ENCODE data around the gene NAP1L1.

- TF ChIP-seq EZH2 (IDR thresholded peaks at IDR 0.05; ENCODE audit: borderline replicate concordance, low read length), result no peak
- TF ChIP-seq, protein P1, sequence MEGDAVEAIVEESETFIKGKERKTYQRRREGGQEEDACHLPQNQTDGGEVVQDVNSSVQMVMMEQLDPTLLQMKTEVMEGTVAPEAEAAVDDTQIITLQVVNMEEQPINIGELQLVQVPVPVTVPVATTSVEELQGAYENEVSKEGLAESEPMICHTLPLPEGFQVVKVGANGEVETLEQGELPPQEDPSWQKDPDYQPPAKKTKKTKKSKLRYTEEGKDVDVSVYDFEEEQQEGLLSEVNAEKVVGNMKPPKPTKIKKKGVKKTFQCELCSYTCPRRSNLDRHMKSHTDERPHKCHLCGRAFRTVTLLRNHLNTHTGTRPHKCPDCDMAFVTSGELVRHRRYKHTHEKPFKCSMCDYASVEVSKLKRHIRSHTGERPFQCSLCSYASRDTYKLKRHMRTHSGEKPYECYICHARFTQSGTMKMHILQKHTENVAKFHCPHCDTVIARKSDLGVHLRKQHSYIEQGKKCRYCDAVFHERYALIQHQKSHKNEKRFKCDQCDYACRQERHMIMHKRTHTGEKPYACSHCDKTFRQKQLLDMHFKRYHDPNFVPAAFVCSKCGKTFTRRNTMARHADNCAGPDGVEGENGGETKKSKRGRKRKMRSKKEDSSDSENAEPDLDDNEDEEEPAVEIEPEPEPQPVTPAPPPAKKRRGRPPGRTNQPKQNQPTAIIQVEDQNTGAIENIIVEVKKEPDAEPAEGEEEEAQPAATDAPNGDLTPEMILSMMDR (conservative IDR thresholded peaks at IDR 0.05 in 1 of 2, IDR thresholded peaks at IDR 0.05 in 1 of 2; ENCODE audit: extremely low read depth in 1 of 2, insufficient read depth in 1 of 2, low read depth in 1 of 2, low read length in 2 of 2), result no peak
These were observed 57.8 kb downstream of the NAP1L1 start for GRCh38 chr12:76026643-76027063.

Data from mammary epithelial cell (primary cell).